Mesenchymal stem cell (in vitro differentiated cells and primary cell): ENCODE data around the gene KDM4D.
"Not testable (repeated sequence)": the region's sequence is repeated elsewhere in the genome, so short reads cannot be mapped to it uniquely, and the experiment has no call there.

ENCODE experiments used
- DNase-seq: peaks from one replicate; pipeline ENCODE4 v3.0.0-alpha.2; 2013
- H2AFZ ChIP-seq: one replicate; pipeline ENCODE4 v1.6.1; 2013; ENCODE audit warnings: low read depth, mild to moderate bottlenecking, control low read depth, inconsistent platforms, low read length, moderate library complexity
- H2AK5ac ChIP-seq: 2 replicates; pipeline ENCODE4 v1.6.1; 2013; ENCODE audit warnings: low read length, moderate library complexity, mild to moderate bottlenecking, inconsistent platforms; ENCODE audit not compliant: severe bottlenecking
- H2BK120ac ChIP-seq: one replicate; pipeline ENCODE4 v1.6.1; 2013; ENCODE audit warnings: low read depth, mild to moderate bottlenecking, inconsistent platforms, low read length, moderate library complexity
- H2BK12ac ChIP-seq, 2 experiments: one replicate each; pipeline ENCODE4 v1.6.1; 2013; ENCODE audit warnings: inconsistent platforms in 2 of 2, low read length in 2 of 2, mild to moderate bottlenecking in 2 of 2, moderate library complexity in 2 of 2, control low read depth in 1 of 2
- H2BK15ac ChIP-seq: one replicate; pipeline ENCODE4 v1.6.1; 2013; ENCODE audit warnings: mild to moderate bottlenecking, low read depth, inconsistent platforms; ENCODE audit not compliant: poor library complexity, severe bottlenecking
- H2BK5ac ChIP-seq: 2 replicates; pipeline ENCODE4 v1.6.1; 2013; ENCODE audit warnings: low read depth, mild to moderate bottlenecking, low read length, control low read depth, inconsistent platforms; ENCODE audit not compliant: poor library complexity, severe bottlenecking
- H3K14ac ChIP-seq, 2 experiments: one replicate each; pipeline ENCODE4 v1.6.1; 2013; ENCODE audit warnings: inconsistent platforms in 2 of 2, low read length in 2 of 2, control low read depth in 1 of 2, mild to moderate bottlenecking in 1 of 2, moderate library complexity in 1 of 2
- H3K18ac ChIP-seq, 2 experiments: one replicate each; pipeline ENCODE4 v1.6.1; 2013; ENCODE audit warnings: inconsistent platforms in 2 of 2, low read length in 2 of 2, control low read depth in 1 of 2, low read depth in 1 of 2, mild to moderate bottlenecking in 1 of 2
- H3K23ac ChIP-seq, 2 experiments: one replicate each; pipeline ENCODE4 v1.6.1; 2013; ENCODE audit warnings: inconsistent platforms in 2 of 2, low read length in 2 of 2, mild to moderate bottlenecking in 2 of 2, moderate library complexity in 2 of 2, control low read depth in 1 of 2
- H3K27ac ChIP-seq: 2 replicates; pipeline ENCODE4 v1.5.1; 2013; ENCODE audit warnings: mild to moderate bottlenecking, moderate library complexity, low read length, control low read depth, inconsistent platforms; ENCODE audit not compliant: poor library complexity, severe bottlenecking
- H3K27me3 ChIP-seq, 2 experiments: 2 replicates each; pipeline versions ENCODE4 v1.6.1 to v1.7.0; 2013; ENCODE audit warnings: low read length in 2 of 2, mild to moderate bottlenecking in 2 of 2, moderate library complexity in 2 of 2, control low read depth in 1 of 2, inconsistent platforms in 1 of 2; ENCODE audit not compliant: control insufficient read depth in 1 of 2, insufficient read depth in 1 of 2
- H3K36me3 ChIP-seq, 2 experiments: 2 replicates each; pipeline versions ENCODE4 v1.6.1 to v1.7.0; 2013; ENCODE audit warnings: low read length in 2 of 2, control low read depth in 1 of 2, inconsistent platforms in 1 of 2, low read depth in 1 of 2, mild to moderate bottlenecking in 1 of 2; ENCODE audit not compliant: insufficient read depth in 2 of 2, control insufficient read depth in 1 of 2
- H3K4ac ChIP-seq, 2 experiments: one replicate each; pipeline ENCODE4 v1.6.1; 2013; ENCODE audit warnings: inconsistent platforms in 2 of 2, low read length in 2 of 2, mild to moderate bottlenecking in 2 of 2, moderate library complexity in 2 of 2, control low read depth in 1 of 2, low read depth in 1 of 2
- H3K4me1 ChIP-seq: 2 replicates; pipeline ENCODE4 v1.6.1; 2013; ENCODE audit warnings: low read depth, low read length, control low read depth; ENCODE audit not compliant: control insufficient read depth, insufficient read depth
- H3K4me2 ChIP-seq: 2 replicates; pipeline ENCODE4 v1.6.1; 2013; ENCODE audit warnings: low read length, mild to moderate bottlenecking, inconsistent platforms; ENCODE audit not compliant: poor library complexity, severe bottlenecking
- H3K4me3 ChIP-seq, 2 experiments: 2 replicates each; pipeline versions ENCODE4 v1.5.1 to v1.7.0; 2013; ENCODE audit warnings: low read length in 2 of 2, mild to moderate bottlenecking in 2 of 2, control low read depth in 1 of 2, low read depth in 1 of 2; ENCODE audit not compliant: insufficient read depth in 1 of 2
- H3K79me1 ChIP-seq: replicated peaks from 2 replicates; pipeline ENCODE4 v1.6.1; 2013; ENCODE audit warnings: mild to moderate bottlenecking, control low read depth, low read length, inconsistent platforms; ENCODE audit not compliant: poor library complexity, severe bottlenecking
- H3K9ac ChIP-seq: 2 replicates; pipeline ENCODE4 v1.7.0; 2013; ENCODE audit warnings: mild to moderate bottlenecking, low read length, moderate library complexity
- H3K9me3 ChIP-seq: 2 replicates; pipeline ENCODE4 v1.7.0; 2013; ENCODE audit warnings: mild to moderate bottlenecking, low read length; ENCODE audit not compliant: control insufficient read depth
- H4K8ac ChIP-seq: one replicate; pipeline ENCODE4 v1.6.1; 2013; ENCODE audit warnings: inconsistent platforms, mild to moderate bottlenecking, low read length, moderate library complexity
- H4K91ac ChIP-seq: one replicate; pipeline ENCODE4 v1.6.1; 2013; ENCODE audit warnings: mild to moderate bottlenecking, low read length, inconsistent platforms
- WGBS: methylation state at CpG from one replicate; pipeline ENCODE4 v1.1.7; 2013; ENCODE audit warnings: mixed read lengths; 5-methylcytosine and 5-hydroxymethylcytosine counted together

Gene KDM4D

DNA sequence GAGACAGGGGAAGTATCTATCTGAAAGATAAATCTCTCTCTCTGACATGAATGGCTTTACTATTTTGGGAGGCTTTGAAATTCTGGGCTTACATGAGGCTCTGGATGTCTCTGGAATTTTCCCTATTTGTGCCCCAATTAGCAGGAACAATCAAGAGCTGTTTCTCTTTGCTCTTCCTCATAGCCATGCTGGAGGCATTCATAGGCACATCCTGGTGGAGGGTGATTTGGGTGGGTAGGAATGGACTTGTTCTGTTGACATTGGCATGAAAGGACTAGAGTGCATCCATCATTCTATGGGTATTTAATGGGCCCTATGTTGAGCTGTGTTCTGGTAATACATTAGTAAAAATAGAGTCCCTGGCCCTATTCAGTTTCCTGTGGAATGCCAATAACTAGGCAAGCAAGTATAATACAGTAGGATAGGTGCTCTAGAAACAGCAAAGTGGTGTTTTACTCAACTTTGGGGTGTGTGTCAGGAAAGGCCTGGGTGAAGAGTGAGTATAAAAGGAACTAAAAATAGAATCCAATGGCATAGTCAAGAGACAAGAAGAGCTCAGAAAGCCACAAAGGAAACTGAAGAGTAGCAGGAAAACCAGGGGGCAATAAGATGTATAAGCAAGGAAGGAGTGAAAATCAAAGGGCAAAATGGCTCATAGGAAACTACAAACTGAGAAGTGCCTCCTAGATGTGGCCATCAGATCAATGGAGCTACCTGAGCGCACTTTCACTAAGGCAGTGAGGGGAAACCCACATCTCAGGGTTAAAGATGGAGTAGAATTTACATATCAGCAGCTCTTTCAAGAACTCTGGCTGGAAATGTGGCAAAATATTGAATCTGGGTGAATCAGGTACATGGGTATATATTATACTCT is 45.2 kb upstream of the KDM4D start:
- H2AK5ac ChIP-seq = peak overlapping the region; percentile 94
- H3K23ac ChIP-seq = no peak overlapping the region
- no peaks in the 10 kb centered on the region for H3K36me3 ChIP-seq
- WGBS = 97% methylated on average over 1 of the region's 1 CpG
- peak; percentile 52 for DNase-seq
- peak overlapping the region; percentile 94 to 95 for H3K4ac ChIP-seq
- no peak overlapping the region for H3K4me3 ChIP-seq
- no peak overlapping the region for H2AFZ ChIP-seq
- peak overlapping the region; percentile 90 for H3K27ac ChIP-seq
- H3K14ac ChIP-seq = no peak overlapping the region
- no peak overlapping the region for H3K9ac ChIP-seq
- peak overlapping the region; percentile 73 for H4K91ac ChIP-seq
- no peaks in the 10 kb centered on the region for H3K27me3 ChIP-seq
- peak overlapping the region; percentile 54 for H4K8ac ChIP-seq
- peaks cover 3% of the 10 kb centered on the region for H3K79me1 ChIP-seq
- H3K9me3 ChIP-seq = no peaks in the 10 kb centered on the region
- H2BK12ac ChIP-seq = peak overlapping the region; percentile 87 to 99
- peaks cover 17% of the 10 kb centered on the region for H3K4me1 ChIP-seq
- no peak overlapping the region for H3K4me2 ChIP-seq
- H2BK5ac ChIP-seq = no peak overlapping the region
- peak overlapping the region; percentile 70 for H2BK15ac ChIP-seq
- H3K18ac ChIP-seq = peak overlapping the region; percentile 93 to 99
- H2BK120ac ChIP-seq = peak overlapping the region; percentile 99

DNA sequence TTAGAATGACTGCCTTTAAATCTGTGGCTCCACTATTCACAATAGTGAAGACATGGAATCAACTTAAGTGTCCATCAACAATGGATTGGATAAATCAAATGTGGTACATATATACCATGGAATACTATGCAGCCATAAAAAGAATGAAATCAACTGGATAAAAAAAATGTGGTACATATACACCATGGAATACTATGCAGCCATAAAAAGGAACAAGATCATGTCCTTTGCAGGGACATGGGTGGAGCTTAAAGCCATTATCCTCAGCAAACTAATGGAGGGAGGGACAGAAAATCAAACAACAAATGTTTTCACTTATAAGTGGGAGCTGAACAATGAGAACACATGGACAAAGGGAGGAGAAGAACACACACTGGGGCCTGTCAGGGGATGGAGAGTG is 41.4 kb upstream of the KDM4D start:
- peaks cover 18% of the 10 kb centered on the region for H3K4me1 ChIP-seq
- not testable (repeated sequence) for H3K4ac ChIP-seq, H3K14ac ChIP-seq, H2BK15ac ChIP-seq, H3K9me3 ChIP-seq, H3K79me1 ChIP-seq, H3K9ac ChIP-seq, H3K23ac ChIP-seq, H3K27me3 ChIP-seq, H2AK5ac ChIP-seq, DNase-seq, H2AFZ ChIP-seq, H4K91ac ChIP-seq, H3K27ac ChIP-seq, H2BK5ac ChIP-seq, H3K36me3 ChIP-seq, H3K4me2 ChIP-seq, H4K8ac ChIP-seq, H3K4me3 ChIP-seq
- peak overlapping the region; percentile 85 for H2BK120ac ChIP-seq
- H2BK12ac ChIP-seq = peak overlapping the region in 1 of 2 experiments; percentile 45
- H3K18ac ChIP-seq = peak overlapping the region in 1 of 2 experiments; percentile 75

DNA sequence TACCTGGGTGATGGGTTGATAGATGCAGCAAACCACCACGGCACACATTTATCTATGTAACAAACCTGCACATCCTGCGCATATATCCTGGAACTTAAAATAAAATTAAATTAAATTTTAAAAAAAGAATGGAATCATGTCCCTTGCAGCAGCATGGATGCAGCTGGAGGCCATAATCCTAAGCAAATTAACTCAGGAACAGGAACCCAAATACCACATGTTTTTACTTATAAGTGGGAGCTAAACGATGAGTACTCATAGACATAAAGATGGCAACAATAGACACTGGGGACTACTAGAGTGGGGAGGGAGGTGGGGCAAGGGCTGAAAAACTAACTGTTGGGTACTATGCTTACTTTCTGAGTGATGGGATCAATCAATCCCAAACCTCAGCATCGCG is 41.0 kb upstream of the KDM4D start:
- Histone ChIP-seq H3K4me3 (no peak overlapping the region), H3K27me3 (no peaks in the 10 kb centered on the region), H2AFZ (no peak overlapping the region), H3K4me2 (no peak overlapping the region), H3K18ac (peak overlapping the region in 1 of 2 experiments; percentile 75), H3K4me1 (peaks cover 14% of the 10 kb centered on the region), H2AK5ac (peak overlapping the region; percentile 29), H4K91ac (no peak overlapping the region), H3K9ac (peak overlapping the region; percentile 85), H3K9me3 (no peaks in the 10 kb centered on the region), H2BK12ac (peak overlapping the region in 1 of 2 experiments; percentile 49), H3K14ac (no peak overlapping the region), H3K4ac (no peak overlapping the region), H3K23ac (no peak overlapping the region), H3K27ac (peak overlapping the region; percentile 24), H2BK120ac (peak overlapping the region; percentile 85), H3K36me3 (no peaks in the 10 kb centered on the region), H2BK5ac (no peak overlapping the region), H2BK15ac (no peak overlapping the region), H3K79me1 (peaks cover 3% of the 10 kb centered on the region), H4K8ac (peak overlapping the region; percentile 32)
- 0% methylated on average over 1 of the region's 5 CpGs for WGBS
- no peak for DNase-seq

DNA sequence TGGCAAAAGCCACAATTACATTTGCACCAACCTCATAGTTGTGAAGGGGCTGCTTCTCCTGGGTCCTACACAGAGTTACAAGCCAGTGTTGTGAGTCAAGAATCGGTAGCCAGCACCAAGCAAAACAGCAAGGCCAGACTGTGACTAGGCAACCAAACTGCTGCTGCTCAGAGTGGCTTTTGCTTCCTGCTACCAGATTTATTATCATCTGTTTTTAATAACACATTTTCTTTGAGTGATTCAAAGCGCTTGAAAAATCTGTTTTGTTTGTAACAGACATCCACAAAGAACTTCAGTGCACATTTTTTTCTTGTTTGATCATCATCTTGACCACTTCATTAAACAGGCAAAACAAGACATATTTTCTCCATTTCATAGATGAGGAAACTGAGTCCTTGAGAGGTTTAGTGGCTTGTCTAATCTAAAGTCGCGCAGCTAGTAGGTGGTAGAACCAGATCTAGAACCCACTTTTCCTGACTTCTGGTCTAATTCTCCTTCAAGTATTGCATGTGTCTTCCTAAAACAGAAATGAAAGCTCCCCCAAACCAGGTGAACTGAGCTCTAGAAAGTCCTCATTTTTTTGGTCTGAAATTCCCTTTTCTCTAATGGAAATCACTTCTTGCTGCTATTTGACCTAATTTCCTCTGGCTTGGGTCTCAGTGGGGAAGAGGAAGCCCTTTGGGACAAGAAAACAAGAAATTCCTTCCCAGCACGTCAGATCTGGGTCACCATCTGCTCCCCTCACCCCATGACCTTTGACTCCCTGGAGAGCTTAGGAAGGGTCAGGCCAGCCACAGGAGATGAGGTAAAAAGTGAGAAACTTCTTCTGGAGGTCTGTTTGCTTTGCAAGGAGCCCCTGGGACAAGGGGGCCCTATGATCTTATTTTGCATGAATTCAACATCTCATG is 40.0 kb upstream of the KDM4D start:
- H3K27me3 ChIP-seq = no peaks in the 10 kb centered on the region
- peak overlapping the region in 1 of 2 experiments; percentile 43 for H3K4me3 ChIP-seq
- peak; percentile 94 for DNase-seq
- no peak overlapping the region for H2AK5ac ChIP-seq
- no peak overlapping the region for H2AFZ ChIP-seq
- peak overlapping the region; percentile 42 to 80 for H3K4ac ChIP-seq
- WGBS = 0% methylated on average over 4 of the region's 5 CpGs
- no peak overlapping the region for H2BK5ac ChIP-seq
- peak overlapping the region in 1 of 2 experiments; percentile 15 for H3K23ac ChIP-seq
- no peak overlapping the region for H2BK15ac ChIP-seq
- no peaks in the 10 kb centered on the region for H3K36me3 ChIP-seq
- H3K9ac ChIP-seq = peak overlapping the region; percentile 85
- H2BK12ac ChIP-seq = peak overlapping the region; percentile 55 to 83
- H3K4me2 ChIP-seq = peak overlapping the region; percentile 17
- H3K4me1 ChIP-seq = peaks cover 12% of the 10 kb centered on the region
- H4K91ac ChIP-seq = peak overlapping the region; percentile 95
- peak overlapping the region; percentile 84 for H3K27ac ChIP-seq
- peaks cover 3% of the 10 kb centered on the region for H3K79me1 ChIP-seq
- no peaks in the 10 kb centered on the region for H3K9me3 ChIP-seq
- H3K18ac ChIP-seq = peak overlapping the region; percentile 11 to 96
- H4K8ac ChIP-seq = peak overlapping the region; percentile 94
- H2BK120ac ChIP-seq = peak overlapping the region; percentile 78
- no peak overlapping the region for H3K14ac ChIP-seq
